SIG-M5 treated with dmso at 0.1 percent for 504 hours (cell line): ENCODE results near the gene NRL.

Source experiments
- DNase-seq: peaks from one replicate; lab custom pipeline; 2025; ENCODE audit not compliant: unreplicated experiment; lab: John Stamatoyannopoulos, UW

NRL gene

GRCh38 chr14:24100982-24101494 is 13.7 kb downstream of the NRL start:
- DNase-seq: no peak

- peak; percentile 27 for DNase-seq
These were observed 14.4 kb downstream of the NRL start for GRCh38 chr14:24100197-24100981.

GRCh38 chr14:24098927-24099813 is 15.6 kb downstream of the NRL start:
- no peak for DNase-seq

GRCh38 chr14:24098229-24098926 is 16.4 kb downstream of the NRL start:
- no peak for DNase-seq

- no peak for DNase-seq
These were observed 18.1 kb downstream of the NRL start for GRCh38 chr14:24096545-24097181.

GRCh38 chr14:24095271-24096068 is 19.3 kb downstream of the NRL start:
- DNase-seq: peak; percentile 62

- DNase-seq: peak; percentile 8
These were observed 19.9 kb downstream of the NRL start for GRCh38 chr14:24094841-24095270.

GRCh38 chr14:24093901-24094840 is 20.6 kb downstream of the NRL start, which contains the start of gene PCK2:
PCK2 (plus strand) TSS chr14:24094311; CDS start chr14:24094406, 95 bp downstream.
- peak; percentile 91 for DNase-seq

GRCh38 chr14:24093207-24093900 is 21.4 kb downstream of the NRL start:
- no peak for DNase-seq

- DNase-seq: no peak
These were observed 22.1 kb downstream of the NRL start for GRCh38 chr14:24092505-24093206.

GRCh38 chr14:24092110-24092504 is 22.6 kb downstream of the NRL start:
- DNase-seq: no peak

GRCh38 chr14:24089890-24090289 is 24.9 kb downstream of the NRL start:
- DNase-seq: no peak

- no peak for DNase-seq
These were observed 26.7 kb downstream of the NRL start for GRCh38 chr14:24088095-24088494.

GRCh38 chr14:24087004-24087403 is 27.7 kb downstream of the NRL start:
- no peak for DNase-seq

- no peak for DNase-seq
These were observed 28.4 kb downstream of the NRL start for GRCh38 chr14:24086193-24086955.

- DNase-seq: no peak
These were observed 29.5 kb downstream of the NRL start for GRCh38 chr14:24085215-24085614.

GRCh38 chr14:24084440-24084839 is 30.3 kb downstream of the NRL start:
- DNase-seq: no peak
